SK-N-SH treated with all-trans-retinoic acid at 6 μM for 48 hours (cell line): ENCODE results near the gene KCNMA1.

Source experiments
- ATAC-seq: fragments of 200-7000 bp; cut with Tn5 transposase; 3 replicates; pipeline ENCODE4 v1.9.1; 2020; ENCODE audit warnings: mild to moderate bottlenecking, moderate library complexity
- ARNTL ChIP-seq: fragments of 450-650 bp; formaldehyde crosslinking; IDR thresholded peaks from 2 replicates; pipeline ENCODE4 v1.5.0; 2020; ENCODE audit warnings: low read depth, mild to moderate bottlenecking, moderate library complexity, borderline replicate concordance
- BACH2 ChIP-seq: fragments of 250-450 bp; sonication (Bioruptor Pico); IDR thresholded peaks from 2 replicates; pipeline ENCODE4 v1.9.0; 2021; ENCODE audit warnings: mild to moderate bottlenecking, borderline replicate concordance
- CSDC2 ChIP-seq: fragments of 250-450 bp; sonication (Bioruptor Pico); IDR thresholded peaks from 2 replicates; pipeline ENCODE4 v1.5.0; 2020; ENCODE audit warnings: mild to moderate bottlenecking, moderate library complexity
- ESRRG ChIP-seq: fragments of 250-450 bp; sonication (Bioruptor Pico); IDR thresholded peaks from 2 replicates; pipeline ENCODE4 v1.6.1; 2021; ENCODE audit warnings: mild to moderate bottlenecking
- GLIS3 ChIP-seq: fragments of 250-450 bp; sonication (Bioruptor Pico); IDR thresholded peaks from 2 replicates; pipeline ENCODE4 v1.5.0; 2020; ENCODE audit warnings: mild to moderate bottlenecking, moderate library complexity
- ISL1 ChIP-seq: fragments of 250-450 bp; sonication (Bioruptor Pico); IDR thresholded peaks from 2 replicates; pipeline ENCODE4 v2.1.2; 2022; ENCODE audit warnings: mild to moderate bottlenecking, moderate library complexity
- OSR1 ChIP-seq: fragments of 250-450 bp; sonication (Bioruptor Pico); IDR thresholded peaks from 2 replicates; pipeline ENCODE4 v1.8.0; 2022; ENCODE audit warnings: moderate library complexity, mild to moderate bottlenecking, inconsistent platforms
- PPARA ChIP-seq: fragments of 250-450 bp; sonication (Bioruptor Pico); IDR thresholded peaks from 2 replicates; pipeline ENCODE4 v1.5.0; 2020; ENCODE audit warnings: mild to moderate bottlenecking, borderline replicate concordance
- RARB ChIP-seq: fragments of 250-450 bp; sonication (Bioruptor Pico); IDR thresholded peaks from 2 replicates; pipeline ENCODE4 v1.8.0; 2021; ENCODE audit warnings: mild to moderate bottlenecking, moderate library complexity
- SNAI2 ChIP-seq: fragments of 250-450 bp; sonication (Bioruptor Pico); IDR thresholded peaks from 2 replicates; pipeline ENCODE4 v1.5.0; 2020; ENCODE audit warnings: mild to moderate bottlenecking, moderate library complexity
- TCF4 ChIP-seq: fragments of 250-450 bp; sonication (Bioruptor Pico); IDR thresholded peaks from 2 replicates; pipeline ENCODE4 v1.8.0; 2021; ENCODE audit warnings: mild to moderate bottlenecking, moderate library complexity, borderline replicate concordance
- TOX ChIP-seq: fragments of 250-450 bp; sonication (Bioruptor Pico); IDR thresholded peaks from 2 replicates; pipeline ENCODE4 v1.8.0; 2021; ENCODE audit warnings: mild to moderate bottlenecking, moderate library complexity, borderline replicate concordance
- ZC3H10 ChIP-seq: fragments of 250-450 bp; sonication (Bioruptor Pico); IDR thresholded peaks from 2 replicates; pipeline ENCODE4 v1.5.1; 2021; ENCODE audit warnings: mild to moderate bottlenecking, moderate library complexity
- ZFP3 ChIP-seq: fragments of 250-450 bp; sonication (Bioruptor Pico); IDR thresholded peaks from 2 replicates; pipeline ENCODE4 v1.5.0; 2020; ENCODE audit warnings: mild to moderate bottlenecking, moderate library complexity
- ZFP30 ChIP-seq: fragments of 450-650 bp; formaldehyde crosslinking; IDR thresholded peaks from 2 replicates; pipeline ENCODE4 v1.5.0; 2022; ENCODE audit warnings: mild to moderate bottlenecking, moderate library complexity
- ZNF70 ChIP-seq: fragments of 450-650 bp; formaldehyde crosslinking; IDR thresholded peaks from 2 replicates; pipeline ENCODE4 v1.5.0; 2020; ENCODE audit warnings: mild to moderate bottlenecking, moderate library complexity
- ZNF8 ChIP-seq: fragments of 450-650 bp; formaldehyde crosslinking; IDR thresholded peaks from 2 replicates; pipeline ENCODE4 v1.5.0; 2020; ENCODE audit warnings: mild to moderate bottlenecking, moderate library complexity
- TF ChIP-seq, protein P1 (sequence below): fragments of 250-450 bp; sonication (Bioruptor Pico); IDR thresholded peaks from 2 replicates; pipeline ENCODE4 v1.5.1; 2020; ENCODE audit warnings: low read depth, mild to moderate bottlenecking, moderate library complexity
- TF ChIP-seq, protein P2 (sequence below): fragments of 250-450 bp; sonication (Bioruptor Pico); IDR thresholded peaks from 2 replicates; pipeline ENCODE4 v1.8.0; 2021; ENCODE audit warnings: low read depth, mild to moderate bottlenecking, moderate library complexity, borderline replicate concordance
- TF ChIP-seq, protein P3 (sequence below): fragments of 250-450 bp; sonication (Bioruptor Pico); IDR thresholded peaks from 2 replicates; pipeline ENCODE4 v1.5.0; 2020; ENCODE audit warnings: mild to moderate bottlenecking, moderate library complexity
- TF ChIP-seq, protein P4 (sequence below): fragments of 250-450 bp; sonication (Bioruptor Pico); IDR thresholded peaks from 2 replicates; pipeline ENCODE4 v1.8.0; 2020; ENCODE audit warnings: mild to moderate bottlenecking, moderate library complexity, borderline replicate concordance
- TF ChIP-seq, protein P5 (sequence below): fragments of 250-450 bp; sonication (Bioruptor Pico); IDR thresholded peaks from 2 replicates; pipeline ENCODE4 v1.5.1; 2021; ENCODE audit warnings: mild to moderate bottlenecking, moderate library complexity

The KCNMA1 gene

DNA sequence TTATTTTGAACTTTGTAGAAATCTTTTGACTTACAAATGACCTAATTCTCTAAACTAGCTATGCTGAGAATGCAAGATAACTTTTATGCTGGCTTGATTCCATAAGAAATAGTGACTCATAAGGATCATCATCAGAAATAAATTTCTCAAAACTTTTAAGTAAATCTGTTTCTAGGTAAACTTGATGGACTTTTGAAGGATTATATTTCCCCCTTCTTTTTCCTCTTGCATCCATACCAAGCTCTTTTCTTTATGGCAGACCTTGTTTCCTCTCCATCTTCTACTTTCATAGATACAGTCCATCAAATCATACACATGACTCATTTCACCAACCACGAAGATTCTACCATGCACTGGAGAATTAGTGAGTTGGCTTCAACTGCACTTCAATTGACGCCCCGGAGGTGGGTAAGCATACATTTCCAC, 336.3 kb downstream of the KCNMA1 start:
- ATAC-seq, result peak; percentile 64
- TF ChIP-seq BACH2 (CRISPR knock-in tag), result no peak
- no peak for TF ChIP-seq ARNTL
- no peak for TF ChIP-seq PPARA (CRISPR knock-in tag)
- no peak for TF ChIP-seq ESRRG
- TF ChIP-seq, protein P1, sequence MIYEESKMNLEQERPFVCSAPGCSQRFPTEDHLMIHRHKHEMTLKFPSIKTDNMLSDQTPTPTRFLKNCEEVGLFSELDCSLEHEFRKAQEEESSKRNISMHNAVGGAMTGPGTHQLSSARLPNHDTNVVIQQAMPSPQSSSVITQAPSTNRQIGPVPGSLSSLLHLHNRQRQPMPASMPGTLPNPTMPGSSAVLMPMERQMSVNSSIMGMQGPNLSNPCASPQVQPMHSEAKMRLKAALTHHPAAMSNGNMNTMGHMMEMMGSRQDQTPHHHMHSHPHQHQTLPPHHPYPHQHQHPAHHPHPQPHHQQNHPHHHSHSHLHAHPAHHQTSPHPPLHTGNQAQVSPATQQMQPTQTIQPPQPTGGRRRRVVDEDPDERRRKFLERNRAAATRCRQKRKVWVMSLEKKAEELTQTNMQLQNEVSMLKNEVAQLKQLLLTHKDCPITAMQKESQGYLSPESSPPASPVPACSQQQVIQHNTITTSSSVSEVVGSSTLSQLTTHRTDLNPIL (CRISPR knock-in tag), result no peak
- TF ChIP-seq TCF4, result no peak
- no peak for TF ChIP-seq OSR1 (CRISPR knock-in tag)
- no peak for TF ChIP-seq ZC3H10 (CRISPR knock-in tag)
- TF ChIP-seq, protein P2, sequence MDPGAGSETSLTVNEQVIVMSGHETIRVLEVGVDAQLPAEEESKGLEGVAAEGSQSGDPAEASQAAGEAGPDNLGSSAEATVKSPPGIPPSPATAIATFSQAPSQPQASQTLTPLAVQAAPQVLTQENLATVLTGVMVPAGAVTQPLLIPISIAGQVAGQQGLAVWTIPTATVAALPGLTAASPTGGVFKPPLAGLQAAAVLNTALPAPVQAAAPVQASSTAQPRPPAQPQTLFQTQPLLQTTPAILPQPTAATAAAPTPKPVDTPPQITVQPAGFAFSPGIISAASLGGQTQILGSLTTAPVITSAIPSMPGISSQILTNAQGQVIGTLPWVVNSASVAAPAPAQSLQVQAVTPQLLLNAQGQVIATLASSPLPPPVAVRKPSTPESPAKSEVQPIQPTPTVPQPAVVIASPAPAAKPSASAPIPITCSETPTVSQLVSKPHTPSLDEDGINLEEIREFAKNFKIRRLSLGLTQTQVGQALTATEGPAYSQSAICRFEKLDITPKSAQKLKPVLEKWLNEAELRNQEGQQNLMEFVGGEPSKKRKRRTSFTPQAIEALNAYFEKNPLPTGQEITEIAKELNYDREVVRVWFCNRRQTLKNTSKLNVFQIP (CRISPR knock-in tag), result no peak
- TF ChIP-seq, protein P3, sequence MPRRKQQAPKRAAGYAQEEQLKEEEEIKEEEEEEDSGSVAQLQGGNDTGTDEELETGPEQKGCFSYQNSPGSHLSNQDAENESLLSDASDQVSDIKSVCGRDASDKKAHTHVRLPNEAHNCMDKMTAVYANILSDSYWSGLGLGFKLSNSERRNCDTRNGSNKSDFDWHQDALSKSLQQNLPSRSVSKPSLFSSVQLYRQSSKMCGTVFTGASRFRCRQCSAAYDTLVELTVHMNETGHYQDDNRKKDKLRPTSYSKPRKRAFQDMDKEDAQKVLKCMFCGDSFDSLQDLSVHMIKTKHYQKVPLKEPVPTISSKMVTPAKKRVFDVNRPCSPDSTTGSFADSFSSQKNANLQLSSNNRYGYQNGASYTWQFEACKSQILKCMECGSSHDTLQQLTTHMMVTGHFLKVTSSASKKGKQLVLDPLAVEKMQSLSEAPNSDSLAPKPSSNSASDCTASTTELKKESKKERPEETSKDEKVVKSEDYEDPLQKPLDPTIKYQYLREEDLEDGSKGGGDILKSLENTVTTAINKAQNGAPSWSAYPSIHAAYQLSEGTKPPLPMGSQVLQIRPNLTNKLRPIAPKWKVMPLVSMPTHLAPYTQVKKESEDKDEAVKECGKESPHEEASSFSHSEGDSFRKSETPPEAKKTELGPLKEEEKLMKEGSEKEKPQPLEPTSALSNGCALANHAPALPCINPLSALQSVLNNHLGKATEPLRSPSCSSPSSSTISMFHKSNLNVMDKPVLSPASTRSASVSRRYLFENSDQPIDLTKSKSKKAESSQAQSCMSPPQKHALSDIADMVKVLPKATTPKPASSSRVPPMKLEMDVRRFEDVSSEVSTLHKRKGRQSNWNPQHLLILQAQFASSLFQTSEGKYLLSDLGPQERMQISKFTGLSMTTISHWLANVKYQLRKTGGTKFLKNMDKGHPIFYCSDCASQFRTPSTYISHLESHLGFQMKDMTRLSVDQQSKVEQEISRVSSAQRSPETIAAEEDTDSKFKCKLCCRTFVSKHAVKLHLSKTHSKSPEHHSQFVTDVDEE (CRISPR knock-in tag), result no peak
- TF ChIP-seq ISL1 (CRISPR knock-in tag), result peak; percentile 49; the same call in 1 of the 2 replicates
- TF ChIP-seq SNAI2 (CRISPR knock-in tag), result no peak
- TF ChIP-seq, protein P4, sequence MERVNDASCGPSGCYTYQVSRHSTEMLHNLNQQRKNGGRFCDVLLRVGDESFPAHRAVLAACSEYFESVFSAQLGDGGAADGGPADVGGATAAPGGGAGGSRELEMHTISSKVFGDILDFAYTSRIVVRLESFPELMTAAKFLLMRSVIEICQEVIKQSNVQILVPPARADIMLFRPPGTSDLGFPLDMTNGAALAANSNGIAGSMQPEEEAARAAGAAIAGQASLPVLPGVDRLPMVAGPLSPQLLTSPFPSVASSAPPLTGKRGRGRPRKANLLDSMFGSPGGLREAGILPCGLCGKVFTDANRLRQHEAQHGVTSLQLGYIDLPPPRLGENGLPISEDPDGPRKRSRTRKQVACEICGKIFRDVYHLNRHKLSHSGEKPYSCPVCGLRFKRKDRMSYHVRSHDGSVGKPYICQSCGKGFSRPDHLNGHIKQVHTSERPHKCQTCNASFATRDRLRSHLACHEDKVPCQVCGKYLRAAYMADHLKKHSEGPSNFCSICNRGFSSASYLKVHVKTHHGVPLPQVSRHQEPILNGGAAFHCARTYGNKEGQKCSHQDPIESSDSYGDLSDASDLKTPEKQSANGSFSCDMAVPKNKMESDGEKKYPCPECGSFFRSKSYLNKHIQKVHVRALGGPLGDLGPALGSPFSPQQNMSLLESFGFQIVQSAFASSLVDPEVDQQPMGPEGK (CRISPR knock-in tag), result no peak
- TF ChIP-seq ZFP30 (CRISPR knock-in tag), result no peak
- TF ChIP-seq CSDC2 (CRISPR knock-in tag), result peak; percentile 48; the same call in 1 of the 2 replicates
- no peak for TF ChIP-seq TOX
- 0 out of 2 replicates have a peak, but pooled peaks have one; percentile 30 for TF ChIP-seq ZFP3 (CRISPR knock-in tag)
- TF ChIP-seq, protein P5, sequence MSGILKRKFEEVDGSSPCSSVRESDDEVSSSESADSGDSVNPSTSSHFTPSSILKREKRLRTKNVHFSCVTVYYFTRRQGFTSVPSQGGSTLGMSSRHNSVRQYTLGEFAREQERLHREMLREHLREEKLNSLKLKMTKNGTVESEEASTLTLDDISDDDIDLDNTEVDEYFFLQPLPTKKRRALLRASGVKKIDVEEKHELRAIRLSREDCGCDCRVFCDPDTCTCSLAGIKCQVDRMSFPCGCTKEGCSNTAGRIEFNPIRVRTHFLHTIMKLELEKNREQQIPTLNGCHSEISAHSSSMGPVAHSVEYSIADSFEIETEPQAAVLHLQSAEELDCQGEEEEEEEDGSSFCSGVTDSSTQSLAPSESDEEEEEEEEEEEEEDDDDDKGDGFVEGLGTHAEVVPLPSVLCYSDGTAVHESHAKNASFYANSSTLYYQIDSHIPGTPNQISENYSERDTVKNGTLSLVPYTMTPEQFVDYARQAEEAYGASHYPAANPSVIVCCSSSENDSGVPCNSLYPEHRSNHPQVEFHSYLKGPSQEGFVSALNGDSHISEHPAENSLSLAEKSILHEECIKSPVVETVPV (CRISPR knock-in tag), result no peak
- no peak for TF ChIP-seq RARB
- no peak for TF ChIP-seq GLIS3 (CRISPR knock-in tag)
- no peak for TF ChIP-seq ZNF70

DNA sequence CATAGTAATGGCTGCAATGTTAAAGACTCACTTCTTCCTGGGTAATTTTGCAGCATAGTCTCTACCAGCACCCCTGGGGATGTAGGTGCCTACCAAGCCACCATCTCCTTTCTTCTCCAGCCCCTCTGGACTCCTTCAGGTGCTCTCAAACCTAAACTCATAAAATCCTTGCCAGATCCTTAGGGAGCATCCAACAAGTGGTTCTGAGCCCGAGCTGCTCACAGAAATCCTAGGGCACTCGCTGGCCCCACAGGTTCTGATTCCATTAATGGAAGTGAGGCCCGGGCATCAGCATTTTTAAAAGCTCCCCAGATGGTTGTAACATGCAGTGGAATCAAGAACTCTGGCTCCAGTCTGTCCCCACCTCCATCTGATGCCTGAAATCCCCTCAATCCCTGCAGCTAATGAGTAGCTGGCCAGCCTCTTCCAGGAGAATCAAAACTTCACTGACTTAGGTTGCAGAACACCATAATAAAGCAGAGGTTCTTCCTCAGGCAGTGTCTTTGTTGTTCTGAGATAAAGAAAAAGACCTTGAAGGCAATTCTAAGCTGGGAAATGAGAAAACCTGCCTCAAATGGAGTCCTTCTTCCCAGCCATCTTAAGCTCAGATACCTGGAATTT, 336.8 kb downstream of the KCNMA1 start:
- ATAC-seq, result peak; percentile 47
- TF ChIP-seq ZFP30 (CRISPR knock-in tag) (no peak), TOX (no peak), ZNF70 (no peak), PPARA (CRISPR knock-in tag) (no peak), ZNF8 (CRISPR knock-in tag) (no peak)
- TF ChIP-seq, protein P3 (CRISPR knock-in tag), result no peak
- TF ChIP-seq, protein P1 (CRISPR knock-in tag), result no peak
